Thoracic aorta (tissue), 2 donors: ENCODE results near the gene KDR. TPM values are rescaled to one million over a fixed set of nuclear protein-coding genes. Genes with fewer than 3 reads are reported as not detected.

Experiments
- ATAC-seq: fragments of 150-250 bp; one replicate; pipeline ENCODE4 v1.8.0; 2017; ENCODE audit warnings: low read depth; ENCODE audit not compliant: insufficient number of reproducible peaks, low FRiP score
- DNase-seq: peaks from one replicate; pipeline ENCODE4 v3.0.0-alpha.2; 2020; ENCODE audit warnings: low spot score
- H3K27ac ChIP-seq, 2 donors: fragments of 200-600 bp; sonication (generic); 1 replicate in 1 of 2; 2 replicates in 1 of 2; pipeline ENCODE4 v1.5.1; 2016; ENCODE audit warnings: mild to moderate bottlenecking in 2 of 2, moderate library complexity in 2 of 2
- H3K27me3 ChIP-seq: fragments of 200-600 bp; sonication (generic); replicated peaks from 2 replicates; pipeline ENCODE4 v1.6.0; 2016; ENCODE audit warnings: mild to moderate bottlenecking; ENCODE audit not compliant: insufficient read depth
- H3K36me3 ChIP-seq: fragments of 200-600 bp; sonication (generic); one replicate; pipeline ENCODE4 v1.5.1; 2016
- H3K4me1 ChIP-seq, 2 donors: fragments of 200-600 bp; sonication (generic); 1 replicate in 1 of 2; 2 replicates in 1 of 2; pipeline versions ENCODE4 v1.5.1 to v1.6.0; 2016; ENCODE audit warnings: low read depth in 2 of 2, mild to moderate bottlenecking in 1 of 2; ENCODE audit not compliant: control insufficient read depth in 1 of 2
- H3K4me3 ChIP-seq: fragments of 200-600 bp; sonication (generic); 2 replicates; pipeline ENCODE4 v1.5.1; 2016; ENCODE audit warnings: mild to moderate bottlenecking
- H3K9me3 ChIP-seq: fragments of 200-600 bp; sonication (generic); 2 replicates; pipeline ENCODE4 v1.5.1; 2016
- CTCF ChIP-seq: fragments of 200-600 bp; sonication (generic); IDR thresholded peaks from one replicate; pipeline ENCODE4 v1.5.1; 2019; ENCODE audit warnings: antibody characterized with exemption
- total RNA-seq, 2 donors: library from RNA; depleted of rRNA; stranded (reverse); fragments of >200 nt; gene quantifications; one replicate each; pipeline versions ENCODE4 v1.1.0 to v1.2.3, GENCODE V29; 2016

Gene KDR
- total RNA-seq, 2 donors from 2014 or later, result 10.0 to 27.1 TPM

- Histone ChIP-seq H3K4me3 (no peak overlapping the region), H3K36me3 (no peaks in the 10 kb centered on the region)
- ATAC-seq, result no peak
These were observed 47.8 kb downstream of the KDR start for GRCh38 chr4:55077577-55077976.

GRCh38 chr4:55075823-55076716 is 49.3 kb downstream of the KDR start:
- Histone ChIP-seq H3K9me3 (no peaks in the 10 kb centered on the region), H3K36me3 (no peaks in the 10 kb centered on the region), H3K4me3 (no peak overlapping the region), H3K27ac (no peak overlapping the region), H3K27me3 (no peaks in the 10 kb centered on the region), H3K4me1 (peaks cover 0 to 16% of the 10 kb centered on the region in 2 donors)
- DNase-seq (no peak), ATAC-seq (no peak)
- TF ChIP-seq CTCF, result no peak

More at GRCh38 chr4:55077577-55077976, 47.8 kb downstream of the KDR start:
- H3K27ac ChIP-seq, result no peak overlapping the region
- TF ChIP-seq CTCF, result no peak
- H3K27me3 ChIP-seq, result no peaks in the 10 kb centered on the region
- no peak for DNase-seq
- peaks cover 0 to 16% of the 10 kb centered on the region in 2 donors for H3K4me1 ChIP-seq
- H3K9me3 ChIP-seq, result no peaks in the 10 kb centered on the region

- Histone ChIP-seq H3K27me3 (no peaks in the 10 kb centered on the region), H3K9me3 (no peaks in the 10 kb centered on the region), H3K4me1 (peaks cover 0 to 16% of the 10 kb centered on the region in 2 donors), H3K36me3 (no peaks in the 10 kb centered on the region), H3K27ac (no peak overlapping the region), H3K4me3 (no peak overlapping the region)
- ATAC-seq (no peak), DNase-seq (no peak)
- TF ChIP-seq CTCF, result no peak
These were observed 50.0 kb downstream of the KDR start for GRCh38 chr4:55075376-55075775.

- Histone ChIP-seq H3K4me3 (no peak overlapping the region), H3K4me1 (peaks cover 0 to 7% of the 10 kb centered on the region in 2 donors), H3K27me3 (no peaks in the 10 kb centered on the region), H3K9me3 (no peaks in the 10 kb centered on the region), H3K36me3 (no peaks in the 10 kb centered on the region), H3K27ac (no peak overlapping the region)
- TF ChIP-seq CTCF, result no peak
- ATAC-seq, result no peak
- DNase-seq, result no peak
These were observed 51.0 kb downstream of the KDR start for GRCh38 chr4:55074386-55074785.

GRCh38 chr4:55071951-55072350 is 53.4 kb downstream of the KDR start:
- no peak for DNase-seq
- H3K9me3 ChIP-seq, result no peaks in the 10 kb centered on the region
- no peaks in the 10 kb centered on the region for H3K36me3 ChIP-seq
- TF ChIP-seq CTCF, result no peak
- H3K27me3 ChIP-seq, result no peaks in the 10 kb centered on the region
- ATAC-seq, result no peak
- H3K4me1 ChIP-seq, result no peaks in the 10 kb centered on the region
- H3K27ac ChIP-seq, result no peak overlapping the region
- H3K4me3 ChIP-seq, result no peak overlapping the region
